Stimulated activated naive CD8-positive, alpha-beta T cell treated with anti-CD3 and anti-CD28 coated beads, Interleukin-15, Interleukin-2, amounts not matched to agents 100 ng/mL and 50 ng/mL, for 24 hours (primary cell): ENCODE results near the gene ARHGEF26.
"Not testable (repeated sequence)": the region's sequence is repeated elsewhere in the genome, so short reads cannot be mapped to it uniquely, and the experiment has no call there.

ENCODE experiments used
- H3K27ac Mint-ChIP-seq: one replicate; pipeline ENCODE4 v1.8.0; 2021; ENCODE audit warnings: mild to moderate bottlenecking, mixed read lengths
- H3K27me3 Mint-ChIP-seq: one replicate; pipeline ENCODE4 v1.8.0; 2021; ENCODE audit warnings: mixed read lengths
- H3K36me3 Mint-ChIP-seq: one replicate; pipeline ENCODE4 v1.8.0; 2021; ENCODE audit warnings: low read depth, mixed read lengths
- H3K4me1 Mint-ChIP-seq: one replicate; pipeline ENCODE4 v1.8.0; 2021; ENCODE audit warnings: low read depth, mixed read lengths
- H3K4me3 Mint-ChIP-seq: one replicate; pipeline ENCODE4 v1.8.0; 2021; ENCODE audit warnings: mild to moderate bottlenecking, mixed read lengths
- H3K9me3 Mint-ChIP-seq: one replicate; pipeline ENCODE4 v1.8.0; 2021; ENCODE audit warnings: mixed read lengths

ARHGEF26 gene, protein sequence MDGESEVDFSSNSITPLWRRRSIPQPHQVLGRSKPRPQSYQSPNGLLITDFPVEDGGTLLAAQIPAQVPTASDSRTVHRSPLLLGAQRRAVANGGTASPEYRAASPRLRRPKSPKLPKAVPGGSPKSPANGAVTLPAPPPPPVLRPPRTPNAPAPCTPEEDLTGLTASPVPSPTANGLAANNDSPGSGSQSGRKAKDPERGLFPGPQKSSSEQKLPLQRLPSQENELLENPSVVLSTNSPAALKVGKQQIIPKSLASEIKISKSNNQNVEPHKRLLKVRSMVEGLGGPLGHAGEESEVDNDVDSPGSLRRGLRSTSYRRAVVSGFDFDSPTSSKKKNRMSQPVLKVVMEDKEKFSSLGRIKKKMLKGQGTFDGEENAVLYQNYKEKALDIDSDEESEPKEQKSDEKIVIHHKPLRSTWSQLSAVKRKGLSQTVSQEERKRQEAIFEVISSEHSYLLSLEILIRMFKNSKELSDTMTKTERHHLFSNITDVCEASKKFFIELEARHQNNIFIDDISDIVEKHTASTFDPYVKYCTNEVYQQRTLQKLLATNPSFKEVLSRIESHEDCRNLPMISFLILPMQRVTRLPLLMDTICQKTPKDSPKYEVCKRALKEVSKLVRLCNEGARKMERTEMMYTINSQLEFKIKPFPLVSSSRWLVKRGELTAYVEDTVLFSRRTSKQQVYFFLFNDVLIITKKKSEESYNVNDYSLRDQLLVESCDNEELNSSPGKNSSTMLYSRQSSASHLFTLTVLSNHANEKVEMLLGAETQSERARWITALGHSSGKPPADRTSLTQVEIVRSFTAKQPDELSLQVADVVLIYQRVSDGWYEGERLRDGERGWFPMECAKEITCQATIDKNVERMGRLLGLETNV

DNA sequence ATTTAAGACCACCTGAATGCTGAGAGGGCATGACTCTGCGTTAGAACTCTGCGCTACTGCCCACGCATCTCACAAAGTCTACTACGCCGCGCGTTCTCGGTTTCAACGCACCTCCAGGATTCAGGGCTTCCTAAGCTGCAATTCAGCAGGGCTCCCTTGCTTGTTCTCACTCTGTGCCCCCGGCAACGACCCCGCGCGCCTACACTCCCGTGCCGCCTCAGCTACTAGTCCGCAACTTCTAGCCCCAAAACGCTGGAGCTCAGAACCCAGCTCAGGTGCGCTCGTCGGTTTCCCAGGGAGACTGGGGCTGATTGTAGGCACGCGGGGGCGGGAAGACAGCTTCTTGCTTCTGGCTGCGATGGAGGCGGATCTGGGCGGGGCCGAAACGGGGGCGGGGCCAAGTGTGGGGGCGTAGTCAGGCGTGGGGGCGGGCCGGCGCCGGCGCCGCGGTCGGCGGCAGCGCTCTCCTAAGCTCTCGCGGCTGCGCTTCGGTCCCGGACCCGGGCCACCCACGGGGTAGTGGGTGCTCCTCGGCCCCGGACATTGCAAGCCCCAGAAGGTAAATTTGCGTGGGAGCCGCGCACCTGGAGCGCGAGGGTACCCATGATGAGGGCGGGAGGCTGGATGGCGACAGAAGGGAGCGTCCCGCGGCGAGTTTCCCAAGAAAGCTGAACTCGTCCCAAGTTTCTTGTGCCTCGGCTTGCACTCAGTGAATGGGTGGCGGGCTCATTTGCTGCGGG, at the start of gene ARHGEF26:
Gene ARHGEF26, plus strand, starts transcription at position 430 of the 740 bp plus-strand sequence. CDS start 603 bp downstream, outside the sequence.
- Mint-ChIP-seq H3K4me1 (peaks cover 20% of the 10 kb centered on the region), H3K27ac (no peak within 1 kb of the TSS), H3K27me3 (peaks cover 70% of the 10 kb centered on the region), H3K4me3 (peak within 1 kb of the TSS; percentile 73), H3K9me3 (peaks cover 5% of the 10 kb centered on the region), H3K36me3 (no peaks in the 10 kb centered on the region)

DNA sequence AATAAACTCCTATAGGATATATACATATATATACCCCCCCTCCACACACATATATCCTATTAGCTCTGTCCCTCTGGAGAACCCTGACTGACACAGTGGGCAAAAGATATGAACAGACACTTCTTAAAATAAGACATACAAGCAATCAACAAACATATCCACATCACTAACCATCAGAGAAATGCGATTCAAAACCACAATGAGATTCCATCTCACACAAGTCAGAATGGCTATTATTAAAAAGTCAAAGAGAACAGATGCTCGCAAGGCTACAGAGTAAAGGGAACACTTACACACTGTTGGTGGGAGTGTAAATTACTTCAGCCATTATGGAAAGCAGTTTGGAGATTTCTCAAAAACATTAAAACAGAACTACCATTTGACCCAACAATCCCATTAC, 46.2 kb upstream of the ARHGEF26 start:
- H3K27me3 Mint-ChIP-seq: peaks cover 14% of the 10 kb centered on the region
- no peaks in the 10 kb centered on the region for H3K4me1 Mint-ChIP-seq
- H3K27ac Mint-ChIP-seq: no peak overlapping the region
- no peaks in the 10 kb centered on the region for H3K36me3 Mint-ChIP-seq
- H3K9me3 Mint-ChIP-seq: peaks cover 3% of the 10 kb centered on the region
- no peak overlapping the region for H3K4me3 Mint-ChIP-seq

DNA sequence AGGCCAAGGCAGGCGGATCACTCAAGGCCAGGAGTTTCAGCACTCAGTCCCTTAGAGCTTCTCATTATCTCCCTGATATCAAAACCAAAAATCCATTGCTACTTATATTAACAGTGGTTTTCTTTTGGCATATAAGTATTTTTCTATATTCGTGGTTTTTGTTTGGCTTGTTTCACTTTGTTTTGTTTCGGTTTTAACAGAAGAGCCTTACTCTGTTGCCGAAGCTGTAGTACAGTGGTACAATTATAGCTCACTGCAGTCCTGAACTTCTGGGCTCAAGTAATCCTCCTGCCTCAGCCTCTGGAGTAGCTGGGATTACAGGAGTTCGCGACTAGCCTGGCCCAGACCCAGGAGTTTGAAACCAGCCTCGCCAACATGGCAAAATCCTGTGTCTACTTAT, 42.5 kb upstream of the ARHGEF26 start:
- Mint-ChIP-seq H3K27ac (no peak overlapping the region), H3K36me3 (no peaks in the 10 kb centered on the region), H3K4me3 (no peak overlapping the region), H3K4me1 (no peaks in the 10 kb centered on the region), H3K9me3 (no peaks in the 10 kb centered on the region), H3K27me3 (no peaks in the 10 kb centered on the region)

DNA sequence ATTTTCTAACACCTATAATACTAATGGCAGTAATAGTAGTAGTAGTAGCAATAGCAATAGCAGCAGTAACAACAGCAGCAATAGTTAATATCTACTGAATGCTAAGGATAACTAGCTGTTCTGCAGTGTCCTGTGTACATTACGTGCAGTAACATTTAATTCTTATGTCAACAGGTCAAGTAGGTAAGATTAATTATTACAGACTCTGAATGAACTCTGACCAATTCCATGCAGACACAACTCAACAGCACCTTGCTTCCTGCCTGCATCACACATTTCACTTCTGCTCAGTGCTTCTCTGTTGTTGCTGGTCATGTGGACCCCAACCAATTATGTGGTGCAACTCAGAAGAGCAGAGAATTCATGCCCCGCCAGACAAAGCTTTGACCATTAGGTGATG, 39.9 kb upstream of the ARHGEF26 start:
- H3K4me3 Mint-ChIP-seq: no peak overlapping the region
- H3K4me1 Mint-ChIP-seq: no peaks in the 10 kb centered on the region
- H3K36me3 Mint-ChIP-seq: no peaks in the 10 kb centered on the region
- H3K9me3 Mint-ChIP-seq: no peaks in the 10 kb centered on the region
- no peak overlapping the region for H3K27ac Mint-ChIP-seq
- H3K27me3 Mint-ChIP-seq: no peaks in the 10 kb centered on the region

DNA sequence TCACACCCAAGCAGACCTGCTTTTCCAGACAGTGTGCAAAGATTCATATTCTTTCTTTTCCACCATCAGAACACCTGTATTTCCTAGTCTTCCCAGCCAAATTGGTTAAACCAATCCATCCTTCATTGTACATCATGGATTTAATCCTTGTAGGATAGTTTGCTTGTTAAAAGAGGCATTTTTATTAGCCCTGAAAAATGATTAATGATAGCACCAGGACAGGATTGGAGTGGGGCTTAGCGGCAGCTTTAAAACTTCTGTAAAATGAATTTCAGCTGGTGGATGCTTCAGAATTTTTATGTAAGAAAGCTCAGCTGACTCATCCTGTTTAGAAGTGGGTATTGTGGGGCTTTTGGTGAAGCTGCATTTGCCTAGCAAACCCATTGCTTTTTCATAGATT, 36.1 kb upstream of the ARHGEF26 start:
- H3K27ac Mint-ChIP-seq: no peak overlapping the region
- peaks cover 3% of the 10 kb centered on the region for H3K27me3 Mint-ChIP-seq
- no peaks in the 10 kb centered on the region for H3K4me1 Mint-ChIP-seq
- no peaks in the 10 kb centered on the region for H3K9me3 Mint-ChIP-seq
- no peaks in the 10 kb centered on the region for H3K36me3 Mint-ChIP-seq
- H3K4me3 Mint-ChIP-seq: no peak overlapping the region

DNA sequence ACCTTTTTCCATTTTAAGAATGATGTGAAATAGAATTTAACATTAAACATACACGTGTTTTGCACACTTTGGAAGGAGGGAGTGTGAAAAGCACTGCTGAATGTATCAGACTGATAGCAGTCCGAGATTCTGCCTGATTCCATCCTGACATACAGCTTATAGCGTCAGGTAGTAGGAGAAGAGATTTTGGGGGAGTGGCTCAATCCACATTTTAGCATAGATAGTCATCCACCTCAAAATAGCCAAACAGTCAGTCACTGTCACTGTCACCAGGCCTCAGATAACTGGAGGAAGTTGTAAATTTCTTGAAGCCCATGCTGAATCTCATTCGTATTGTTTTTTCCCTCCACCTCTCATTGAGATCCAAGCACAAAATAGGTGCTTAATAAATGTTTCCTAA, 35.4 kb upstream of the ARHGEF26 start:
- H3K4me1 Mint-ChIP-seq: no peaks in the 10 kb centered on the region
- no peak overlapping the region for H3K4me3 Mint-ChIP-seq
- H3K27ac Mint-ChIP-seq: no peak overlapping the region
- no peaks in the 10 kb centered on the region for H3K36me3 Mint-ChIP-seq
- H3K9me3 Mint-ChIP-seq: no peaks in the 10 kb centered on the region
- peaks cover 5% of the 10 kb centered on the region for H3K27me3 Mint-ChIP-seq

DNA sequence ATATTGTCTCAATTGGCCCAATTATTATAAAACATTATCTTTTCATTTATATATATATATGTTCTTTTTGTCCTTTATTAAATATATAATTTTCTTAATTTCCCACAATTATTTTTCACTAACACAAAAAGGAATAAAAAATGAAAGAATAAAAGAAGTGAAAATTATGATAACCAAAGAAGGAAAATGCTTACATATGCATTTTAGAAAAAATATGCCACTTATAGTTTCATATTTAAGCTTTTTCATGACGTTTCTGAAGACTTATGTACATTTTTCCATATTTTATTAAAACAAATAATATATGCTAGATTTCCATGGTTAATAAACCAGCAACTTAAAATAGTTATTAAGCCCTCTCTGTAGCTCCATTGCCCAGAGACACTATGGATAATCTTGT, 34.9 kb upstream of the ARHGEF26 start:
- Mint-ChIP-seq H3K27ac (no peak overlapping the region), H3K4me1 (no peaks in the 10 kb centered on the region), H3K36me3 (no peaks in the 10 kb centered on the region), H3K27me3 (peaks cover 5% of the 10 kb centered on the region), H3K4me3 (no peak overlapping the region), H3K9me3 (no peaks in the 10 kb centered on the region)

DNA sequence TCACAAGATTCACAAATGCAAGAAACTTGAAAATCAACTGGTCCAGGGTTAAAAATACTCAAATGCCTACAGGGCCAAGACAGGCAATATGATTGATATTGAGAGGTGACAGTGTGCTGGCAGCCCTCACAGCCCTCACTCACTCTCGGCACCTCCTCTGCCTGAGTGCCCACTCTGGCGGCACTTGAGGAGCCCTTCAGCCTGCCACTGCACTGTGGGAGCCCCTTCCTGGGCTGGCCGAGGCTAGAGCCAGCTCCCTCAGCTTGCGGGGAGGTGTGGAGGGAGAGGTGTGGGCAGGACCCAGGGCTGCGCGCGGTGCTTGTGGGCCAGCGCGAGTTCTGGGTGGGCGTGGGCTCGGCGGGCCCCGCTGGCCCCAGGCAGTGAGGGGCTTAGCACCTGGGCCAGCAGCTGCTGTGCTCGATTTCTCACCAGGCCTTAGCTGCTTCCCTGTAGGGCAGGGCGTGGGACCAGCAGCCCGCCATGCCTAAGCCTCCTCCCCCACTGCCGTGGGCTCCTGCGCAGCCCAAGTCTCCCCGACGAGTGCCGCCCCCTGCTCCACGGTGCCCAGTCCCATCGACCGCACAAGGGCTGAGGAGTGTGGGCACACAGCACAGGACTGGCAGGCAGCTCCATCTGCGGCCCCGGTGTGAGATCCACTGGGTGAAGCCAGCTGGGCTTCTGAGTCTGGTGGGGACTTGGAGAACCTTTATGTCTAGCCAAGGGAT, 33.3 kb upstream of the ARHGEF26 start:
- H3K4me3 Mint-ChIP-seq, H3K9me3 Mint-ChIP-seq, H3K27ac Mint-ChIP-seq, H3K27me3 Mint-ChIP-seq, H3K36me3 Mint-ChIP-seq, H3K4me1 Mint-ChIP-seq: not testable (repeated sequence)

DNA sequence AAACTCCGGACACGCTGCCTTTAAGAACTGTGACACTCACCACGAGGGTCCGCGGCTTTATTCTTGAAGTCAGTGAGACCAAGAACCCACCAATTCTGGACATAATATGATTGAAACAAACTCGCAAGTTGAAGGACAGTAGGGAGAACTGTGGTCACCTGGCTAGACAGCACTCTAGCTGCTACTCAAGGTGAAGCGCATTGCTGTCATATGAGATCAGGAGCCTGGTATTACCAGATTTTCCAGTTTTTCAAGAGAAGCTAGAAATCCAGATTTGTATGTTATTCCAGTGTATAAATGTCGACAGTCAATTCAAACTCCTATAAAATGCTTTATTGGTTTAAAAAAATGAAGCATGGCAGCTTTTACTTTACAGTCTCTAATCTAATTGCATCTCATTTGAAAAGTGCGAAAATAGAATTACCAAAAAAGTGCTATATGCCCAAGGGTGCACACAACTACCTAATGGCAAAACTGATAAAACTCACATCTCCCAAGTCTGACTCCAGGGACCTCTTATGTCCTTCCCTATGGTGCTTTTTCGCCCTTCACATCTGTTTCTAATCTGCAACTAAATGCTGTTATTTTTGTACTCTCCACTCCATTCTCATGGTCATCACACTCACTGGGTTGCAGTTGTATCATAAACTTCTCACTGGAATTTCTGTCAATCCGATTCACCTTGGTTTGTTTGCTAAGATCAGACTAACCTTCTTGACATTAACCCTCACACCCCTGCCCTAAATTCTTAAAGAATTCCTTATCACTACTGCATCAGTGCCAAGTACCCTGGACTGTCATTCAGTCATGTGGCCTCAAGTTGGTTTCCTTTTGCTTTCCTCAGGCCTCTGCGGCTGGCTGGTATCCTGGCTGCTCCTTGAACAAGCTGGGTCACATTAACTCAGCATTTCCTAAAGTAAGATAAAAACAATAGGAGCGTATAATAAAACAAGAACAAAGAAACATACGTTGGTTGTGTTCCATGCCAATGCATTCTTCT, 31.5 kb upstream of the ARHGEF26 start:
- Mint-ChIP-seq H3K9me3 (no peaks in the 10 kb centered on the region), H3K36me3 (no peaks in the 10 kb centered on the region), H3K4me1 (no peaks in the 10 kb centered on the region), H3K27ac (no peak overlapping the region), H3K27me3 (peaks cover 5% of the 10 kb centered on the region), H3K4me3 (no peak overlapping the region)

DNA sequence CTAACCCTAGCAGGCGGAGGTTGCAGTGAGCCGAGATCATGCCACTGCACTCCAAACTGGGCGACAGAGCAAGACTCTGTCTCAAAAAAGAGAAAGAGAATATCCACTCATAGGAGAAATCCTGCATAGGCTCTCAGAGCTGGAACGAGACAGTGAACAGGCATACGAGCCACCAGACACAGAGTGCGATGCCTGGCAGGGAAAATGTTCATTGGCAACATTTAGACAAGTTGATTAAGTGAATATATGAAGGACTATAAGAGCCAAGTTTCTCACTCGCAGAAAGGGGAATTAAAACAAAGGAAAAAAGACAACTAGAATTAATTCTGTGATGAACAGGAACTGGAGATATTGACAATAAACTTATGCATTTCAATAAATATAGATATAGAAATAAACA, 27.1 kb upstream of the ARHGEF26 start:
- H3K4me3 Mint-ChIP-seq: no peak overlapping the region
- no peak overlapping the region for H3K27ac Mint-ChIP-seq
- H3K27me3 Mint-ChIP-seq: peaks cover 5% of the 10 kb centered on the region
- H3K4me1 Mint-ChIP-seq: no peaks in the 10 kb centered on the region
- H3K9me3 Mint-ChIP-seq: no peaks in the 10 kb centered on the region
- H3K36me3 Mint-ChIP-seq: no peaks in the 10 kb centered on the region

DNA sequence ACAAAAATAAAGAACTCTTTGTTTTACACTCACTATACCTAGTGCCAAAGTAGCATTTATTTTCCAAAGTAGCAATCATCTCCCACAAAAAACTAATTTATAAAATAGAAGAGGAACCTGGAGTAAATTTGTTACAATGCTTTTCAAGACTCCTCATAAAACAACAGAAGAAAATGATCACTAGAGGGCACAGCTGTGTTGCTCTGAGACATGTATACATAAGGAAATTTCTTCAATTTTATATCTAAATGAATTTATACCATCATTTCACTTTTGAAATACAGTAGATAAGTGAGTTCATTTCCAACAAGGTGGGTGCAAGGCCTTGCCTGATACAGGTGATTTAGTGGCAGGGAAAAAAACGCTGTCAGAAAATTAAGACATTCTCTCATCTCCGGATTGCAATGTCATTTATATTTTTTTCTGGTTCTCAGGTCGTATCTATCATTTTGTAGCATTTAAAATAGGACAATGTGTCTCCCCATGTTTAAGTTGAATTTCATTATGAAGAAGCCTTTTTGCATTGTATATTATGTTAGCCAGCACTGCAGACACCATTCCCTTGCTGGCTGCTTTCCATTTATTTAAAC, 25.3 kb upstream of the ARHGEF26 start:
- H3K27me3 Mint-ChIP-seq: no peaks in the 10 kb centered on the region
- H3K4me1 Mint-ChIP-seq: no peaks in the 10 kb centered on the region
- H3K9me3 Mint-ChIP-seq: no peaks in the 10 kb centered on the region
- H3K36me3 Mint-ChIP-seq: no peaks in the 10 kb centered on the region
- no peak overlapping the region for H3K4me3 Mint-ChIP-seq
- H3K27ac Mint-ChIP-seq: no peak overlapping the region

DNA sequence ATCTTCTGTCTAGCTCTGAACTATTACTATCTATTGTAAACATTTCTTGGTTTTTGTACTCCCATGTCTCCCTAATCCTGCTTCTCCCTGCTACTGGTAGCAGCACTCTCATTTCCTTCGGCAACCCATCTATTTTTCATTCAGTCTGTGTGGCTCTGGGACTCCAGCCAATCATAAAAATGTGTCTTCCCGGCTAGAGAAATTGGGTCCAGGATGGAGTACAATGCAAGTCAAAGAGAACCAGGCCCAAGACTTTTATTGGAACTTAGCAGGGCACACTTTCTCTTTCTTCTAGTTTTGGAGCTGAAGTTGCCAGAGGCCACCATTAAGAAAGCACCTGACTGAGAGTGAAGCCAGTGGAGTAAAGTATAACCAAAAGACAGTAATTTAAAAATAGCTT, 22.8 kb upstream of the ARHGEF26 start:
- Mint-ChIP-seq H3K36me3 (no peaks in the 10 kb centered on the region), H3K4me3 (no peak overlapping the region), H3K4me1 (no peaks in the 10 kb centered on the region), H3K27me3 (no peaks in the 10 kb centered on the region), H3K27ac (no peak overlapping the region), H3K9me3 (no peaks in the 10 kb centered on the region)

DNA sequence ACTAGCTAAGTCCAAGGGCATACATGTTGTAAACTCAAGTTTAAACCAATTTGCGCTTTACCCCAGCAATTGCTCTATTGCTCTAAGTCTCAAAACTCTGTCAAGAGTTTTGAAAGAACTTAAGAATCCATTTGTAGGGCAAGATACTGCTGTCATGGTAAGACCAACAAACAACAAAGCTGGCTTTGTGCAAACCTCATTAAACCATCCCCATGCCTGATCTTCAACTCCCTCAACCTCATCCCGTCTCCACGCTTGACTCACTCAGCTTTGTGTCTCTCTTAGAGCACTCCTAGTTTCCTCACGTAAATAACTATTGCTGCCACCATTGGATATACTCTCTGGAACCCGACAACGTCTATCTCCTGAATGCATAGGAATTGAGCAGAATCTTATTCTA, 20.6 kb upstream of the ARHGEF26 start:
- no peaks in the 10 kb centered on the region for H3K36me3 Mint-ChIP-seq
- H3K9me3 Mint-ChIP-seq: no peaks in the 10 kb centered on the region
- no peaks in the 10 kb centered on the region for H3K4me1 Mint-ChIP-seq
- H3K4me3 Mint-ChIP-seq: no peak overlapping the region
- H3K27me3 Mint-ChIP-seq: peaks cover 4% of the 10 kb centered on the region
- no peak overlapping the region for H3K27ac Mint-ChIP-seq
